ENCODE measurements around the gene NTN1. TPM values are rescaled to one million over a fixed set of nuclear protein-coding genes. Genes with fewer than 3 reads are reported as not detected.
"Not testable (repeated sequence)": the region's sequence is repeated elsewhere in the genome, so short reads cannot be mapped to it uniquely, and the experiment has no call there.

Gene NTN1
- total RNA-seq, 2 donors from 2014 or later: 17.0 to 40.4 TPM

- H3K27ac ChIP-seq (ENCODE audit: low read depth, low read length): no peak overlapping the region
- no peaks in the 10 kb centered on the region for H3K4me1 Mint-ChIP-seq
- no peak overlapping the region for H3K4me3 Mint-ChIP-seq
- no peaks in the 10 kb centered on the region for H3K4me1 ChIP-seq (ENCODE audit: control insufficient read depth, insufficient read depth, low read length)
- no peak overlapping the region for H3K27ac Mint-ChIP-seq
- H3K36me3 Mint-ChIP-seq (ENCODE audit: low read depth): no peaks in the 10 kb centered on the region
- no peaks in the 10 kb centered on the region for H3K9me3 ChIP-seq (ENCODE audit: control insufficient read depth, low read length)
- H3K4me3 ChIP-seq (ENCODE audit: low read length): no peak overlapping the region
- H3K36me3 ChIP-seq (ENCODE audit: control insufficient read depth, insufficient read depth, low read length): no peaks in the 10 kb centered on the region
- DNase-seq: no peak
- no peaks in the 10 kb centered on the region for H3K27me3 ChIP-seq (ENCODE audit: control insufficient read depth, insufficient read depth, low read length, poor library complexity, severe bottlenecking)
- no peak overlapping the region for H3K9ac ChIP-seq (ENCODE audit: extremely low read depth, low read length, poor library complexity, severe bottlenecking)
- no peak for TF ChIP-seq CTCF (conservative IDR thresholded peaks at IDR 0.05)
- peaks cover 4% of the 10 kb centered on the region for H3K27me3 Mint-ChIP-seq (ENCODE audit: insufficient read depth)
- H3K9me3 Mint-ChIP-seq: peaks cover 6% of the 10 kb centered on the region
These were observed 41.6 kb upstream of the NTN1 start for GRCh38 chr17:8979715-8980114.

- H3K9me3 ChIP-seq (ENCODE audit: control insufficient read depth, low read length): peaks cover 8% of the 10 kb centered on the region
- H3K4me3 ChIP-seq (ENCODE audit: low read length): no peak overlapping the region
- no peak overlapping the region for H3K27ac Mint-ChIP-seq
- peaks cover 6% of the 10 kb centered on the region for H3K27me3 Mint-ChIP-seq (ENCODE audit: insufficient read depth)
- no peak overlapping the region for H3K9ac ChIP-seq (ENCODE audit: extremely low read depth, low read length, poor library complexity, severe bottlenecking)
- H3K4me3 Mint-ChIP-seq: no peak overlapping the region
- H3K36me3 ChIP-seq (ENCODE audit: control insufficient read depth, insufficient read depth, low read length): no peaks in the 10 kb centered on the region
- H3K27me3 ChIP-seq (ENCODE audit: control insufficient read depth, insufficient read depth, low read length, poor library complexity, severe bottlenecking): no peaks in the 10 kb centered on the region
- no peak for TF ChIP-seq CTCF (conservative IDR thresholded peaks at IDR 0.05)
- no peaks in the 10 kb centered on the region for H3K36me3 Mint-ChIP-seq (ENCODE audit: low read depth)
- H3K27ac ChIP-seq (ENCODE audit: low read depth, low read length): no peak overlapping the region
- no peak for DNase-seq
- peaks cover 20% of the 10 kb centered on the region for H3K9me3 Mint-ChIP-seq
- H3K4me1 Mint-ChIP-seq: no peaks in the 10 kb centered on the region
- WGBS, 2 experiments (ENCODE audit: insufficient coverage in 1 of 2, insufficient read length in 1 of 2): 96% methylated on average over 2 of the region's 2 CpGs; no CpG with 5 or more reads in 1 of the 2 experiments
- H3K4me1 ChIP-seq (ENCODE audit: control insufficient read depth, insufficient read depth, low read length): no peaks in the 10 kb centered on the region
These were observed 39.9 kb upstream of the NTN1 start for GRCh38 chr17:8981443-8981842.

- not testable (repeated sequence) for H3K36me3 ChIP-seq (ENCODE audit: control insufficient read depth, insufficient read depth, low read length); H3K4me3 Mint-ChIP-seq; H3K27me3 ChIP-seq (ENCODE audit: control insufficient read depth, insufficient read depth, low read length, poor library complexity, severe bottlenecking); H3K27ac ChIP-seq (ENCODE audit: low read depth, low read length); H3K27ac Mint-ChIP-seq; H3K9ac ChIP-seq (ENCODE audit: extremely low read depth, low read length, poor library complexity, severe bottlenecking); H3K4me1 ChIP-seq (ENCODE audit: control insufficient read depth, insufficient read depth, low read length); H3K36me3 Mint-ChIP-seq (ENCODE audit: low read depth); DNase-seq; H3K4me3 ChIP-seq (ENCODE audit: low read length); H3K27me3 Mint-ChIP-seq (ENCODE audit: insufficient read depth); H3K4me1 Mint-ChIP-seq
- peaks cover 13% of the 10 kb centered on the region for H3K9me3 ChIP-seq (ENCODE audit: control insufficient read depth, low read length)
- H3K9me3 Mint-ChIP-seq: peaks cover 26% of the 10 kb centered on the region
- 91 to 100% methylated on average over 1 to 5 of the region's 5 CpGs for WGBS, 2 experiments (ENCODE audit: insufficient coverage in 1 of 2, insufficient read length in 1 of 2)
These were observed 37.1 kb upstream of the NTN1 start for GRCh38 chr17:8984225-8984624.

- Mint-ChIP-seq H3K4me3 (no peak overlapping the region), H3K4me1 (no peaks in the 10 kb centered on the region), H3K27ac (no peak overlapping the region), H3K27me3 (ENCODE audit: insufficient read depth) (peaks cover 3% of the 10 kb centered on the region), H3K36me3 (ENCODE audit: low read depth) (no peaks in the 10 kb centered on the region), H3K9me3 (peaks cover 24% of the 10 kb centered on the region)
- WGBS, 2 experiments (ENCODE audit: insufficient coverage in 1 of 2, insufficient read length in 1 of 2): 92 to 95% methylated on average over 4 of the region's 4 CpGs
- H3K36me3 ChIP-seq (ENCODE audit: control insufficient read depth, insufficient read depth, low read length): no peaks in the 10 kb centered on the region
- H3K4me1 ChIP-seq (ENCODE audit: control insufficient read depth, insufficient read depth, low read length): no peaks in the 10 kb centered on the region
- H3K27me3 ChIP-seq (ENCODE audit: control insufficient read depth, insufficient read depth, low read length, poor library complexity, severe bottlenecking): no peaks in the 10 kb centered on the region
- no peak overlapping the region for H3K4me3 ChIP-seq (ENCODE audit: low read length)
- no peak for DNase-seq
- peaks cover 13% of the 10 kb centered on the region for H3K9me3 ChIP-seq (ENCODE audit: control insufficient read depth, low read length)
- no peak overlapping the region for H3K27ac ChIP-seq (ENCODE audit: low read depth, low read length)
- no peak for TF ChIP-seq CTCF (conservative IDR thresholded peaks at IDR 0.05)
- no peak overlapping the region for H3K9ac ChIP-seq (ENCODE audit: extremely low read depth, low read length, poor library complexity, severe bottlenecking)
These were observed 36.1 kb upstream of the NTN1 start for GRCh38 chr17:8985054-8985701.
